NCI-H1436 treated with DMSO at 0.1 percent for 48 hours (cell line): ENCODE results near the gene GRIPAP1.

Experiments
- DNase-seq: peaks from one replicate; lab custom pipeline; 2025; lab: John Stamatoyannopoulos, UW

The GRIPAP1 gene

GRCh38 chrX:48958635-48959094 lies 43.4 kb downstream of the GRIPAP1 start:
- DNase-seq: no peak

GRCh38 chrX:48957827-48958634 lies 44.0 kb downstream of the GRIPAP1 start:
- DNase-seq: peak; percentile 71

GRCh38 chrX:48957477-48957826 lies 44.6 kb downstream of the GRIPAP1 start, which contains the start of gene OTUD5:
OTUD5 (minus strand) TSS chrX:48957607; CDS start chrX:48957570, 37 bp downstream.
- no peak for DNase-seq

GRCh38 chrX:48956728-48957414 lies 45.2 kb downstream of the GRIPAP1 start:
- DNase-seq: no peak

GRCh38 chrX:48948589-48948988 lies 53.5 kb downstream of the GRIPAP1 start:
- no peak for DNase-seq

- peak; percentile 0 for DNase-seq
These were observed 56.3 kb downstream of the GRIPAP1 start for GRCh38 chrX:48945517-48946348.

GRCh38 chrX:48942895-48943294 lies 59.2 kb downstream of the GRIPAP1 start:
- DNase-seq: no peak

GRCh38 chrX:48940404-48940955 lies 61.6 kb downstream of the GRIPAP1 start:
- no peak for DNase-seq

GRCh38 chrX:48939524-48940228 lies 62.4 kb downstream of the GRIPAP1 start:
- no peak for DNase-seq

GRCh38 chrX:48938721-48939425 lies 63.2 kb downstream of the GRIPAP1 start:
- no peak for DNase-seq

- no peak for DNase-seq
These were observed 64.8 kb downstream of the GRIPAP1 start for GRCh38 chrX:48937054-48937907.

GRCh38 chrX:48936429-48937053 lies 65.5 kb downstream of the GRIPAP1 start:
- DNase-seq: no peak

GRCh38 chrX:48935301-48935670 lies 66.8 kb downstream of the GRIPAP1 start:
- no peak for DNase-seq

- no peak for DNase-seq
These were observed 67.3 kb downstream of the GRIPAP1 start for GRCh38 chrX:48934581-48935300.

GRCh38 chrX:48933757-48934156 lies 68.3 kb downstream of the GRIPAP1 start:
- DNase-seq: no peak

- DNase-seq: no peak
These were observed 74.2 kb downstream of the GRIPAP1 start for GRCh38 chrX:48927736-48928382.

- DNase-seq: no peak
These were observed 74.9 kb downstream of the GRIPAP1 start for GRCh38 chrX:48927123-48927522.

GRCh38 chrX:48924270-48924669 lies 77.8 kb downstream of the GRIPAP1 start:
- no peak for DNase-seq
